Fibroblast of lung (primary cell): ENCODE results near the gene LANCL2. TPM values are rescaled to one million over a fixed set of nuclear protein-coding genes. Genes with fewer than 3 reads are reported as not detected.

ENCODE experiments used
- DNase-seq, 2 donors: peaks; one replicate each; pipeline versions ENCODE4 v3.0.0 to v3.0.0-alpha.2; 2010; ENCODE audit warnings: low read depth in 2 of 2
- H2AFZ ChIP-seq: 2 replicates; pipeline ENCODE4 v1.5.1; 2012; ENCODE audit warnings: low read length, control low read depth, inconsistent platforms
- H3K27ac ChIP-seq: 2 replicates; pipeline ENCODE4 v1.5.1; 2011; ENCODE audit warnings: low read length, control low read depth; ENCODE audit not compliant: insufficient read depth
- H3K27me3 ChIP-seq: 2 replicates; pipeline ENCODE4 v1.5.1; 2011; ENCODE audit warnings: mild to moderate bottlenecking, low read length; ENCODE audit not compliant: control insufficient read depth, insufficient read depth
- H3K36me3 ChIP-seq: 2 replicates; pipeline ENCODE4 v1.5.1; 2011; ENCODE audit warnings: low read length; ENCODE audit not compliant: control insufficient read depth, insufficient read depth
- H3K4me1 ChIP-seq: 2 replicates; pipeline ENCODE4 v1.5.1; 2011; ENCODE audit warnings: low read length; ENCODE audit not compliant: control insufficient read depth, insufficient read depth; ENCODE audit errors: extremely low read depth
- H3K4me2 ChIP-seq: 2 replicates; pipeline ENCODE4 v1.5.1; 2011; ENCODE audit warnings: low read length, control low read depth; ENCODE audit not compliant: insufficient read depth; ENCODE audit errors: extremely low read depth
- H3K4me3 ChIP-seq, 4 experiments: fragments of 200-600 bp in 1 of 4; sonication (generic) in 1 of 4; replicated peaks in 1 of 4; 2 replicates each; pipeline ENCODE4 v1.5.1; 2011 to 2016; ENCODE audit warnings: low read length in 4 of 4, low read depth in 3 of 4, mild to moderate bottlenecking in 3 of 4, control low read depth in 2 of 4, inconsistent platforms in 1 of 4, mixed read lengths in 1 of 4; ENCODE audit not compliant: insufficient read depth in 1 of 4; ENCODE audit errors: control extremely low read depth in 1 of 4
- H3K79me2 ChIP-seq: 2 replicates; pipeline ENCODE4 v1.5.1; 2012; ENCODE audit warnings: mild to moderate bottlenecking, low read length, inconsistent platforms; ENCODE audit not compliant: control insufficient read depth, insufficient read depth
- H3K9ac ChIP-seq: 2 replicates; pipeline ENCODE4 v1.5.1; 2011; ENCODE audit warnings: mild to moderate bottlenecking, low read length, control low read depth; ENCODE audit not compliant: insufficient read depth
- H3K9me3 ChIP-seq: 2 replicates; pipeline ENCODE4 v1.5.1; 2012; ENCODE audit warnings: low read depth, low read length; ENCODE audit not compliant: control insufficient read depth, insufficient read depth
- H4K20me1 ChIP-seq: 2 replicates; pipeline ENCODE4 v1.5.1; 2011; ENCODE audit warnings: low read length; ENCODE audit not compliant: control insufficient read depth, insufficient read depth; ENCODE audit errors: extremely low read depth
- CTCF ChIP-seq, 2 donors: IDR thresholded peaks in 1 of 2; conservative IDR thresholded peaks in 1 of 2; 1 replicate in 1 of 2; 2 replicates in 1 of 2; pipeline ENCODE4 v1.5.1; 2011 to 2012; ENCODE audit warnings: low read length in 2 of 2, control low read depth in 1 of 2, inconsistent platforms in 1 of 2, low read depth in 1 of 2, mild to moderate bottlenecking in 1 of 2
- EZH2 ChIP-seq: IDR thresholded peaks from 2 replicates; pipeline ENCODE4 v1.5.1; 2012; ENCODE audit warnings: low read length, control low read depth, mild to moderate bottlenecking; ENCODE audit errors: missing control alignments
- polyA plus RNA-seq, 2 donors: library from polyadenylated mRNA; depleted of rRNA in 1 of 2; stranded (reverse) in 1 of 2; unstranded in 1 of 2; fragments of >200 nt; gene quantifications; 2 replicates each; pipeline ENCODE4 v1.2.1, GENCODE V29; 2011 to 2012; ENCODE audit warnings: missing spikeins in 1 of 2
- total RNA-seq: library from RNA; depleted of rRNA; stranded (reverse); fragments of >200 nt; gene quantifications from 2 replicates; pipeline ENCODE4 v1.2.1, GENCODE V29; 2014

Gene LANCL2
- total and polyA plus RNA-seq, 2 donors (not counting 1 experiment from before 2014, with no cell fraction given): 8.9 to 15.0 TPM

GRCh38 chr7:55343002-55343781 lies 21.9 kb upstream of the LANCL2 start:
- no peaks in the 10 kb centered on the region for H3K79me2 ChIP-seq
- TF ChIP-seq CTCF (conservative IDR thresholded peaks at IDR 0.05 in 1 of 2, IDR thresholded peaks at IDR 0.05 in 1 of 2; ENCODE audit: low read depth in 1 of 2, low read length in 2 of 2): no peak
- H4K20me1 ChIP-seq: no peaks in the 10 kb centered on the region
- no peaks in the 10 kb centered on the region for H3K36me3 ChIP-seq
- H3K4me2 ChIP-seq: no peak overlapping the region
- H3K27me3 ChIP-seq: no peaks in the 10 kb centered on the region
- no peak overlapping the region for H2AFZ ChIP-seq
- no peaks in the 10 kb centered on the region for H3K4me1 ChIP-seq
- no peak for DNase-seq
- no peak overlapping the region for H3K4me3 ChIP-seq
- H3K27ac ChIP-seq: no peak overlapping the region
- no peaks in the 10 kb centered on the region for H3K9me3 ChIP-seq
- no peak overlapping the region for H3K9ac ChIP-seq

GRCh38 chr7:55343860-55344606 lies 21.1 kb upstream of the LANCL2 start:
- Histone ChIP-seq H3K4me2 (no peak overlapping the region), H3K79me2 (no peaks in the 10 kb centered on the region), H3K27ac (no peak overlapping the region), H3K27me3 (no peaks in the 10 kb centered on the region), H4K20me1 (no peaks in the 10 kb centered on the region), H2AFZ (no peak overlapping the region), H3K4me3 (no peak overlapping the region), H3K9me3 (no peaks in the 10 kb centered on the region), H3K4me1 (no peaks in the 10 kb centered on the region), H3K9ac (no peak overlapping the region), H3K36me3 (no peaks in the 10 kb centered on the region)
- DNase-seq: no peak
- TF ChIP-seq EZH2 (no peak), CTCF (conservative IDR thresholded peaks at IDR 0.05 in 1 of 2, IDR thresholded peaks at IDR 0.05 in 1 of 2; ENCODE audit: low read depth in 1 of 2, low read length in 2 of 2) (no peak)

GRCh38 chr7:55344840-55345239 lies 20.3 kb upstream of the LANCL2 start:
- Histone ChIP-seq H3K4me1 (no peaks in the 10 kb centered on the region), H2AFZ (no peak overlapping the region), H3K4me3 (no peak overlapping the region), H3K9me3 (no peaks in the 10 kb centered on the region), H4K20me1 (no peaks in the 10 kb centered on the region), H3K4me2 (no peak overlapping the region), H3K27me3 (no peaks in the 10 kb centered on the region), H3K27ac (no peak overlapping the region), H3K9ac (no peak overlapping the region), H3K36me3 (no peaks in the 10 kb centered on the region), H3K79me2 (no peaks in the 10 kb centered on the region)
- no peak for TF ChIP-seq EZH2
- no peak for TF ChIP-seq CTCF (conservative IDR thresholded peaks at IDR 0.05 in 1 of 2, IDR thresholded peaks at IDR 0.05 in 1 of 2; ENCODE audit: low read depth in 1 of 2, low read length in 2 of 2)
- no peak for DNase-seq
